Measurements from ENCODE around the gene KLC1.
"Not testable (repeated sequence)": the region's sequence is repeated elsewhere in the genome, so short reads cannot be mapped to it uniquely, and the experiment has no call there.

KLC1 gene

GRCh38 chr14:103607822-103608221, 21.2 kb upstream of the KLC1 start:
- Histone ChIP-seq H3K4me1 (ENCODE audit: control insufficient read depth, low read length) (peaks cover 21% of the 10 kb centered on the region), H3K27ac (ENCODE audit: low read depth, low read length) (no peak overlapping the region), H3K27me3 (ENCODE audit: control insufficient read depth, low read length) (peaks cover 13% of the 10 kb centered on the region), H3F3A (ENCODE audit: control insufficient read depth, insufficient read depth) (no peaks in the 10 kb centered on the region), H3K9me2 (replicated peaks; ENCODE audit: control insufficient read depth, low read length) (no peaks in the 10 kb centered on the region), H3K4me3 (ENCODE audit: low read length) (peak overlapping the region; percentile 55), H4K20me1 (ENCODE audit: control insufficient read depth, insufficient read depth, low read depth, low read length) (no peaks in the 10 kb centered on the region), H3K9me3 (ENCODE audit: control insufficient read depth, insufficient read depth, low read length) (peaks cover 6% of the 10 kb centered on the region), H3K36me3 (ENCODE audit: control insufficient read depth, low read length) (no peaks in the 10 kb centered on the region), H3K4me2 (ENCODE audit: low read length) (peak overlapping the region; percentile 89), H3K79me2 (ENCODE audit: control insufficient read depth, low read length) (no peaks in the 10 kb centered on the region)
- TF ChIP-seq CTCF (IDR thresholded peaks at IDR 0.05; ENCODE audit: low read depth, low read length, poor library complexity, severe bottlenecking) = no peak
- TF ChIP-seq EZH2phosphoT487 (IDR thresholded peaks at IDR 0.05; ENCODE audit: borderline replicate concordance, low read length) = no peak

- not testable (repeated sequence) for H4K20me1 ChIP-seq (ENCODE audit: control insufficient read depth, insufficient read depth, low read depth, low read length); H3K9me2 ChIP-seq (replicated peaks; ENCODE audit: control insufficient read depth, low read length); H3K9me3 ChIP-seq (ENCODE audit: control insufficient read depth, insufficient read depth, low read length); H3K27ac ChIP-seq (ENCODE audit: low read depth, low read length); H3K79me2 ChIP-seq (ENCODE audit: control insufficient read depth, low read length); H3F3A ChIP-seq (ENCODE audit: control insufficient read depth, insufficient read depth); H3K36me3 ChIP-seq (ENCODE audit: control insufficient read depth, low read length); H3K4me2 ChIP-seq (ENCODE audit: low read length); H3K4me3 ChIP-seq (ENCODE audit: low read length)
- H3K4me1 ChIP-seq (ENCODE audit: control insufficient read depth, low read length) = peaks cover 21% of the 10 kb centered on the region
- H3K27me3 ChIP-seq (ENCODE audit: control insufficient read depth, low read length) = peaks cover 16% of the 10 kb centered on the region
Measured at GRCh38 chr14:103609081-103609480, 19.9 kb upstream of the KLC1 start.

GRCh38 chr14:103611215-103611614, 17.8 kb upstream of the KLC1 start:
- no peak overlapping the region for H3K4me3 ChIP-seq (ENCODE audit: low read length)
- H3F3A ChIP-seq (ENCODE audit: control insufficient read depth, insufficient read depth) = no peaks in the 10 kb centered on the region
- H3K4me1 ChIP-seq (ENCODE audit: control insufficient read depth, low read length) = peaks cover 21% of the 10 kb centered on the region
- TF ChIP-seq EZH2phosphoT487 (IDR thresholded peaks at IDR 0.05; ENCODE audit: borderline replicate concordance, low read length) (no peak), CTCF (IDR thresholded peaks at IDR 0.05; ENCODE audit: low read depth, low read length, poor library complexity, severe bottlenecking) (no peak)
- H3K27ac ChIP-seq (ENCODE audit: low read depth, low read length) = no peak overlapping the region
- no peaks in the 10 kb centered on the region for H3K36me3 ChIP-seq (ENCODE audit: control insufficient read depth, low read length)
- no peaks in the 10 kb centered on the region for H4K20me1 ChIP-seq (ENCODE audit: control insufficient read depth, insufficient read depth, low read depth, low read length)
- H3K79me2 ChIP-seq (ENCODE audit: control insufficient read depth, low read length) = no peaks in the 10 kb centered on the region
- H3K27me3 ChIP-seq (ENCODE audit: control insufficient read depth, low read length) = peaks cover 17% of the 10 kb centered on the region
- peaks cover 6% of the 10 kb centered on the region for H3K9me3 ChIP-seq (ENCODE audit: control insufficient read depth, insufficient read depth, low read length)
- H3K4me2 ChIP-seq (ENCODE audit: low read length) = no peak overlapping the region
- no peaks in the 10 kb centered on the region for H3K9me2 ChIP-seq (replicated peaks; ENCODE audit: control insufficient read depth, low read length)

GRCh38 chr14:103613517-103613916, 15.5 kb upstream of the KLC1 start:
- no peaks in the 10 kb centered on the region for H3K36me3 ChIP-seq (ENCODE audit: control insufficient read depth, low read length)
- H3K27ac ChIP-seq (ENCODE audit: low read depth, low read length) = no peak overlapping the region
- TF ChIP-seq CTCF (IDR thresholded peaks at IDR 0.05; ENCODE audit: low read depth, low read length, poor library complexity, severe bottlenecking) = no peak
- TF ChIP-seq EZH2phosphoT487 (IDR thresholded peaks at IDR 0.05; ENCODE audit: borderline replicate concordance, low read length) = no peak
- H3K4me1 ChIP-seq (ENCODE audit: control insufficient read depth, low read length) = peaks cover under 1% of the 10 kb centered on the region; the same call in 1 of the 2 replicates
- H3K9me3 ChIP-seq (ENCODE audit: control insufficient read depth, insufficient read depth, low read length) = peaks cover 6% of the 10 kb centered on the region
- H3K9me2 ChIP-seq (replicated peaks; ENCODE audit: control insufficient read depth, low read length) = no peaks in the 10 kb centered on the region
- H3K79me2 ChIP-seq (ENCODE audit: control insufficient read depth, low read length) = no peaks in the 10 kb centered on the region
- no peak overlapping the region for H3K4me2 ChIP-seq (ENCODE audit: low read length)
- H3K4me3 ChIP-seq (ENCODE audit: low read length) = no peak overlapping the region
- H4K20me1 ChIP-seq (ENCODE audit: control insufficient read depth, insufficient read depth, low read depth, low read length) = no peaks in the 10 kb centered on the region
- no peaks in the 10 kb centered on the region for H3F3A ChIP-seq (ENCODE audit: control insufficient read depth, insufficient read depth)
- peaks cover 6% of the 10 kb centered on the region for H3K27me3 ChIP-seq (ENCODE audit: control insufficient read depth, low read length)

Data from DOHH2 (cell line).